Panc1 (cell line): ENCODE measurements around the gene CD300LF. TPM values are rescaled to one million over a fixed set of nuclear protein-coding genes. Genes with fewer than 3 reads are reported as not detected.

Source experiments
- ATAC-seq: fragments of 200-7000 bp; cut with Tn5 transposase; 2 replicates; pipeline ENCODE4 v1.9.1; 2020; ENCODE audit warnings: mild to moderate bottlenecking, moderate library complexity
- BruUV-seq: library from RNA; stranded (reverse); fragments of 400-500 nt; replicated peaks from 2 replicates; lab custom pipeline; 2021; lab: Mats Ljungman, UMichigan
- CTCF ChIA-PET: fragments of 300-600 bp; sonication (Branson Sonifier 250); formaldehyde crosslinking; loops from one replicate; lab custom pipeline; 2022; ENCODE audit warnings: antibody characterized with exemption; lab: Charles Lee
- POLR2A ChIA-PET: fragments of 300-600 bp; sonication (Branson Sonifier 250); formaldehyde crosslinking; loops from one replicate; lab custom pipeline; 2022; ENCODE audit warnings: antibody characterized with exemption; lab: Charles Lee
- DNase-seq: peaks from one replicate; pipeline ENCODE4 v3.0.0-alpha.2; 2010; ENCODE audit warnings: low read depth, low spot score
- H3K27ac ChIP-seq: 2 replicates; pipeline ENCODE4 v1.5.1; 2011; ENCODE audit warnings: mild to moderate bottlenecking, low read length, inconsistent platforms
- H3K27me3 ChIP-seq: fragments of 200-500 bp; sonication (Bioruptor generic); 2 replicates; pipeline ENCODE4 v1.6.0; 2014; ENCODE audit warnings: low read length, inconsistent platforms; ENCODE audit not compliant: control insufficient read depth, insufficient read depth
- H3K36me3 ChIP-seq: fragments of 200-500 bp; sonication (Bioruptor generic); 2 replicates; pipeline ENCODE4 v1.5.1; 2014; ENCODE audit warnings: inconsistent platforms, mild to moderate bottlenecking, low read length, moderate library complexity; ENCODE audit not compliant: control insufficient read depth, insufficient read depth
- H3K4me1 ChIP-seq: 2 replicates; pipeline ENCODE4 v1.5.1; 2011; ENCODE audit warnings: inconsistent platforms, mild to moderate bottlenecking, low read length, moderate library complexity; ENCODE audit not compliant: control insufficient read depth, insufficient read depth
- H3K4me3 ChIP-seq, 2 experiments: 2 replicates each; pipeline ENCODE4 v1.5.1; 2011 to 2012; ENCODE audit warnings: low read depth in 2 of 2, low read length in 2 of 2, mild to moderate bottlenecking in 2 of 2, inconsistent platforms in 1 of 2, moderate library complexity in 1 of 2
- H3K9me3 ChIP-seq: fragments of 200-500 bp; sonication (Bioruptor generic); 2 replicates; pipeline ENCODE4 v1.5.1; 2014; ENCODE audit warnings: low read depth, mild to moderate bottlenecking, inconsistent platforms, low read length, moderate library complexity; ENCODE audit not compliant: control insufficient read depth, insufficient read depth
- POLR2AphosphoS5 ChIP-seq: IDR thresholded peaks from 2 replicates; pipeline ENCODE4 v1.6.1; 2012; ENCODE audit warnings: mild to moderate bottlenecking, low read depth, low read length, moderate library complexity
- REST ChIP-seq, 2 experiments: IDR thresholded peaks; 2 replicates each; pipeline ENCODE4 v1.6.1; 2011 to 2012; ENCODE audit warnings: low read depth in 2 of 2, control low read depth in 1 of 2, low read length in 1 of 2, mild to moderate bottlenecking in 1 of 2, moderate library complexity in 1 of 2; ENCODE audit not compliant: insufficient read depth in 1 of 2
- SIN3A ChIP-seq: IDR thresholded peaks from 2 replicates; pipeline ENCODE4 v1.6.1; 2012; ENCODE audit warnings: low read depth, mild to moderate bottlenecking, low read length, moderate library complexity, borderline replicate concordance; ENCODE audit not compliant: insufficient read depth
- TCF7L2 ChIP-seq: IDR thresholded peaks from 2 replicates; pipeline ENCODE4 v1.6.1; 2011; ENCODE audit warnings: mild to moderate bottlenecking, low read depth, low read length, inconsistent platforms
- in situ Hi-C: cut with HindIII; loops from 2 replicates; pipeline ENCODE4 v1.10.0; 2016; ENCODE audit warnings: low sequenced_read_pairs, low pct_unique_long_range_greater_than_20kb
- intact Hi-C: fragments of 100-400 bp; cut with micrococcal nuclease; formaldehyde crosslinking; loops from one replicate; pipeline ENCODE4 v1.10.0; 2022; ENCODE audit not compliant: unreplicated experiment
- total RNA-seq: library from RNA; stranded (reverse); gene quantifications from one replicate; pipeline ENCODE4 v1.2.1, GENCODE V29; 2021; ENCODE audit not compliant: unreplicated experiment
- TF ChIP-seq, protein P1 (sequence below): fragments of 450-650 bp; IDR thresholded peaks from 2 replicates; pipeline ENCODE4 v1.5.1; 2017; ENCODE audit warnings: mild to moderate bottlenecking

CD300LF gene
- total RNA-seq, 1 experiment from 2014 or later: not detected

DNA sequence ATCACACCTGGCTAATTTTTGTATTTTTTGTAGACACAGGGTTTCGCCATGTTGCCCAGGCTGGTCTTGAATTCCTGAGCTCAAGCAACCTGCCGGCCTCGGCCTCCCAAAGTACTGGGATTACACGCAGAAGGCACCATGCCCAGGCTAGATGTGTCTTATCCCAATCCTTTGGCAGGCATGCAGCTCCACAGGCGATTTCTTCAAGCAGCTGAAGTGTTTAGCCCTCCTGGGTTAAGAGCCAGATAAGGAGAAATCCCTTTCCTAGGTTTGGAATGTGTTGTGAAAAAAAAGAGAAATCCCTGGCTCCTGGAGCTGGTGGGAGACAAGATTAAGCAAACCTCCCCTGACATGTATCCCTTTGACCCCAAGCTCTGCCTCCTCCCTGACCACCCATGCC lies 33.7 kb upstream of the CD300LF start:
- H3K27ac ChIP-seq: no peak overlapping the region
- no peak for ATAC-seq
- no peaks in the 10 kb centered on the region for H3K9me3 ChIP-seq
- no peaks in the 10 kb centered on the region for H3K27me3 ChIP-seq
- TF ChIP-seq, protein P1, sequence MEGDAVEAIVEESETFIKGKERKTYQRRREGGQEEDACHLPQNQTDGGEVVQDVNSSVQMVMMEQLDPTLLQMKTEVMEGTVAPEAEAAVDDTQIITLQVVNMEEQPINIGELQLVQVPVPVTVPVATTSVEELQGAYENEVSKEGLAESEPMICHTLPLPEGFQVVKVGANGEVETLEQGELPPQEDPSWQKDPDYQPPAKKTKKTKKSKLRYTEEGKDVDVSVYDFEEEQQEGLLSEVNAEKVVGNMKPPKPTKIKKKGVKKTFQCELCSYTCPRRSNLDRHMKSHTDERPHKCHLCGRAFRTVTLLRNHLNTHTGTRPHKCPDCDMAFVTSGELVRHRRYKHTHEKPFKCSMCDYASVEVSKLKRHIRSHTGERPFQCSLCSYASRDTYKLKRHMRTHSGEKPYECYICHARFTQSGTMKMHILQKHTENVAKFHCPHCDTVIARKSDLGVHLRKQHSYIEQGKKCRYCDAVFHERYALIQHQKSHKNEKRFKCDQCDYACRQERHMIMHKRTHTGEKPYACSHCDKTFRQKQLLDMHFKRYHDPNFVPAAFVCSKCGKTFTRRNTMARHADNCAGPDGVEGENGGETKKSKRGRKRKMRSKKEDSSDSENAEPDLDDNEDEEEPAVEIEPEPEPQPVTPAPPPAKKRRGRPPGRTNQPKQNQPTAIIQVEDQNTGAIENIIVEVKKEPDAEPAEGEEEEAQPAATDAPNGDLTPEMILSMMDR: no peak
- TF ChIP-seq TCF7L2: no peak
- intact Hi-C loops (no loop called here), in situ Hi-C loops (no loop called here)
- no peak overlapping the region for H3K4me3 ChIP-seq
- H3K36me3 ChIP-seq: peaks cover 2% of the 10 kb centered on the region; the same call in 1 of the 2 replicates
- DNase-seq: no peak
- BruUV-seq: no TSS peak
- CTCF ChIA-PET: interaction anchor here (1.1 to 3.2 kb wide), 5 partner anchors 7 to 89 kb away, joined by 3 to 16 read pairs (median 5); no protein-coding TSS in a partner anchor
- POLR2A ChIA-PET: interaction anchor here (0.6 kb wide), 1 partner anchor 63 kb away, joined by 4 read pairs; no protein-coding TSS in a partner anchor
- peaks cover 32% of the 10 kb centered on the region for H3K4me1 ChIP-seq

DNA sequence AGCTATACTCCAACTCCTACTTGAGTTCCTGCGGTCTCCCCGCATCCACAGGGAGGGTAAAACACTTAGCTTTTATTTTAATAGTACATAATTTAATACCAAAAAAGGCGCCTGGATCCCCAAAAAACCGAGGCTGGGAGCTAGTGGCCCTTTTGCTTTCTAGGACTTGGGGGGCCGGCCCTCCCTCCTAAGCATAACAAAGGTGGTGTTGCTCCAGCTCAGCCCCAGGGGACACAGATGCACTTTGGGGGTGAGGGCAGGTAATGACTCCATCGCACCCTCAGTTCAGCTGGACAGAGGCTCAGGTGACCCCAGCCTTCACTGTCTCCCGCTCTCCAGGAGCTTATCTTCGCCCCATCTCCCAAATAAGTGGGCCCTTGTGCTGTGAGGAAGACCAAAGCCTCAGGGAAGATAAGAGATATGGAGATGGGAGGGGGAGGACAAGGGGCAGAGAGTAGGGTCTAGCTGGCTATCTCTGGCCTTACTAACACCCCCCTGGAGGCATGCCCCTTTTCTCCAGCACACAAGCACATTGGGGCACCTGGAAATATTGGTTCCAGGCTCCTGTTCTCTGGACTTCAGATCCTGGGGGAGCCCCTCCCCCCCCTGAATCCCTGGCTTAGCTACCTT lies 32.9 kb upstream of the CD300LF start:
- no peak overlapping the region for H3K4me3 ChIP-seq
- peaks cover 2% of the 10 kb centered on the region; the same call in 1 of the 2 replicates for H3K36me3 ChIP-seq
- POLR2A ChIA-PET: interaction anchor here (0.6 to 1.2 kb wide), 2 partner anchors 24 to 63 kb away, joined by 4 read pairs; no protein-coding TSS in a partner anchor
- peaks cover 26% of the 10 kb centered on the region for H3K4me1 ChIP-seq
- intact Hi-C loops (no loop called here), in situ Hi-C loops (no loop called here)
- no peaks in the 10 kb centered on the region for H3K9me3 ChIP-seq
- DNase-seq (no peak), ATAC-seq (no peak)
- BruUV-seq: no TSS peak
- H3K27me3 ChIP-seq: no peaks in the 10 kb centered on the region
- no peak for TF ChIP-seq TCF7L2
- no peak for TF ChIP-seq REST (IDR thresholded peaks at IDR 0.05; ENCODE audit: insufficient read depth in 1 of 2, low read depth in 2 of 2, low read length in 1 of 2)
- no peak for TF ChIP-seq POLR2AphosphoS5
- no peak for TF ChIP-seq SIN3A
- TF ChIP-seq, protein P1: no peak
- CTCF ChIA-PET: interaction anchor here (0.6 to 3.2 kb wide), 12 partner anchors 8 to 203 kb away, joined by 3 to 16 read pairs (median 4); partner anchors contain the start of gene NAT9
- no peak overlapping the region for H3K27ac ChIP-seq
